ENCODE measurements around the gene SEPTIN10. TPM values are rescaled to one million over a fixed set of nuclear protein-coding genes. Genes with fewer than 3 reads are reported as not detected.

SEPTIN10 gene
- polyA plus RNA-seq, 12 donors, result 72.0 to 112 (median 94.1) TPM; not detected in 1

DNA sequence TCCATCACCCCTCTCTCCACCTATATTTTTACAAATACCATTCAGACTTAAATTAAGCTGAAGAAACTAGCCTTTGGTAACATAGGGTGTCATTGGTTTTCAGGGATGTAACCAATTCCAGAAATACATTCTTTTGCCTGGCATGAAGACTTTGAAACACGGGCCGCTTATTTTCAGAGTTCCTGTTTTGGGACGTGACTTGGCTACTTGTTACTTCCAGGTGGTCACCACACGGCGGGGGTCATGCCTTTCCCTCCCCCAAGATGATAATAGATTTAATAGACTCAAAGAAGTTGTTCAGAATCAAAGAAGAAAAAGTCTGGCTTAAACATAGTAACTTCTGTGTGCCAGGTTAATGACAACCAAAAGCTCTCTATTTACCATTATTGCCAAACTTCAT lies 110.6 kb downstream of the SEPTIN10 start:
- DNase-seq, result no peak

DNA sequence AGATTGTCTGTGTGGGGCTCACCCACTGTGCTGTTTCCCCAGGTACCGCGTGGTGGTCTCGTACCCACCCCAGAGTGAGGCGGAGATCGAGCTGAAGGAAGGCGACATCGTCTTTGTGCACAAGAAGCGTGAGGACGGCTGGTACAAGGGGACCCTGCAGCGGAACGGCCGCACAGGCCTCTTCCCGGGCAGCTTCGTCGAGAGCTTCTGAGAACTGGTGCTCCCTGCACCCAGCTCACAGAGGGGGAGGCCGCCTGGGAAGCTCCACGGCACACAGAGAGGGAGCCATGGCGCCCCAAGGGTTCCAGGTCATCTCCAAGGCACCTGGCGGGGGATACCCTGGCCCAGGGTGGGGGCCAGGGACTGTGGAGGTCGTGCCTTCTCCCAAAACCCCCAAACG lies 112.3 kb downstream of the SEPTIN10 start:
- no peak for DNase-seq

DNA sequence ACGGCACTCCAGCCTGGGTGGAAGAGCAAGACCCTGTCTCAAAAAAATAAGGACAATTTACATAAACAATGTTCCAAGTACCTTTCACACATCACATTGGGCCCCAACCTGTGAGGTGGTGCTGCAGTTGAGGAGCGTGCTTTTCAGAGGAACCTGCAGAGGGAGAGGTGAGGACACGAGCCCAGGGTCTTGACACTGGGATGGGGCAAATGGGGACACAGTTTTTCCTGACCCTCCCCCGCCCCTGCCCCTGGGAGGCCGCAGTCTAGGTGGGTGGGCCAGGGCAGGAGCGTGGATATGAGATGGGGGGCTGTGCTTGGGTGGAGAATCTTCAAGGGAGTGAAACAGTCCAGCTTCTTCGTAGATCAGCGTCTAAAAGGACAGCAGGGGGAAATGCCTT lies 112.9 kb downstream of the SEPTIN10 start:
- DNase-seq, result no peak

DNA sequence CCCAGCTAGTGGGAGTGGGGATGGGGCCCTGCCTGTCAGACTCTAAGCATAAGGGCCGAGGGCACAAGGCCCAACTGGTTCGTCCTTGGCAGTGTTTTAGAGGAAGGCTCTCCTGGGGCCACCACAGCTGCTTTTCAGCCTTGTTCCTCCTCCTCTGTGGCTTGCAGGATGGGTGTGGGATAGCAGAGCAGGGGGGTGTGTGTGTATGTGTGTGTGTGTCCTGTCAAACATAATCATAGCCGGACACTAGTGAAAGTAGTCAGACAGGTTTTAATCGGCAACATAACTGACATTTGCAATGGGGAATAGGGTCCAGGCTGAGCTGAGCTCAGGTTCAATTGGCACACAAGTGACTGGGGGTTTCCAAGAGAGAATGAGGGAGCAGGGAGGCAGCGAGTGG lies 114.2 kb downstream of the SEPTIN10 start:
- DNase-seq, result no peak

DNA sequence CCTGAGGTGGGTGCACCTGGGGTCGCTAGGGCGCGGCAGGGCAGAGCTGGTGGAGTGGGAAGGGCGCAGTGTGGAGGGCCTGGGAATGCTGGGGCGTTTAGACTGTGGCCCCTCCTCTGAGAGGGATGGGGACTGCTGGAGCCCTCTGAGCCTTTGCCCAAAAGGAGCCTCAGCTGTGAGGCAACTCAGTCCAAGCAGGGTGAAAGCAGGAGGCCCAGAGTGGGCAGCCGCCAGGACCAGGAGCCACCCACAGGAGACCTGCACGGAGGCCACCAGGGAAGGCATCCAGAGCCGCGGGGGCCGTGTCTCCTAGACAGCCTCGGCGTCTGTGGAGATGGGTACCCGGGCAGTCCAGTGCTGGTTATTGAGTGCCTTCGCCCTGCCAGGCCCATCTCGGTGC lies 114.9 kb downstream of the SEPTIN10 start:
- no peak for DNase-seq

DNA sequence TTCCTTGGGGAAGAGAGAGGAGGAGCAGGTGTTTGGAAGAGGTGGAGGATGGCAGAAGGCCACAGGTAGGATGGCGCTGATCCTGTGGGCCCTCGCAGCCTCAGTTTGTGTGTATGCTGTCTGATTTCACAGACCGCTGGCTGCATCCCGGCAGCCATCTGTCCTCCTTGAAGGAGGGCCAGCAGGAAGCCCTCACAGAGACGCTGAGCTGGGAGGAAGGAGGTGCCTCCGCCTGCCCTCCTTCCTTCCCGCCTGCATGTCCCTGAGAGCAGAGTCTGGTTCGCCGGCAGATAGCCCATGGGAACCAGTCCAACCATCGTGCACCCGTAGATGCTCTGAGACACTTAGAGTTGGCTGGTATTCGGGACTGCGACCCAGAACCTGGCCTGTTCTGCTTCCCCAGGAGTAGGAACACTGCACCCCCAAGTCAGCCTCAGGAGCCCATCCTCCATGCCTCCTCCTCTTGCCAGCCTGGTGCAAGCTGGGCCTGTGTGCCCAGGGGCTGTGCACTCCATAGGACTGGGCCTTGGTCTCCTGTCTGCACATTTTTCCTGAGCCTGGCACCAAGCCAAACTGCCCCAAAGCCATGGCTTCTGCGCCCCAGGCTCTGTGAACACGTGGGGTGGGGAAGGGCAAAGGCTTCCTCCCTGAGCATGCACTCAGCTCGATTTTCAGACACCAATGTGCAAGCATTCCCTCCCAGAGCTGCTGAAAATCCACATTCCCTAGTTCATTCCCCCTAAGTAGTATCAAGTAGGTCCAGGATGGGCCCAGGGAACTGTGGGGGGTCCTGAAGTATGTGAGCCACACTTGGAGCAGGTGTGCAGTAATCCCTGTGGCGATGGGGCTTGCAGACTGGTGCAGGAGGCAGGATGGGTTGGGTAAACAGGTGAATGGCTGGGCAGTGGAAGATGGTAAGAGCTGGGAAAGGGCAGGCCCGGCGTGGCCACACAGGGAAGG lies 115.6 kb downstream of the SEPTIN10 start:
- peak; percentile 56 for DNase-seq

DNA sequence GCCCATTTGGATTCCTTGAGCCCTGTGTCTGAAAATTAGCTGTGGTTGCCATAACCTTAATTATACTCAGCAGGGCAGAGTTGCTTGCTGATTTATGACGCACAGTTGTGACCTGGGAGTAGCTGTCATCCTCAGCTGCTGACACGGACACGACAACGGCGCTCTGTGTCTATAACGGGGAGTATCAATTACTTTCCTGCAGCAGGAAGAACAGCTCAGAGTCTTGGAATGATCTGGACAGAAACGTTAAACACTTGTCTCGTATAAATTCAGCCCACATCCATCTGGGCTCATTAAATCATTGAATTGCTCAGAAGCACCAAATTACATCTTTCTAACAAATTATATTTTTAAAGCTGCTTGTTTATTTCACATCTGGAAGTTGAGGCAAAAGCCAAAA lies 116.3 kb downstream of the SEPTIN10 start:
- DNase-seq, result no peak

DNA sequence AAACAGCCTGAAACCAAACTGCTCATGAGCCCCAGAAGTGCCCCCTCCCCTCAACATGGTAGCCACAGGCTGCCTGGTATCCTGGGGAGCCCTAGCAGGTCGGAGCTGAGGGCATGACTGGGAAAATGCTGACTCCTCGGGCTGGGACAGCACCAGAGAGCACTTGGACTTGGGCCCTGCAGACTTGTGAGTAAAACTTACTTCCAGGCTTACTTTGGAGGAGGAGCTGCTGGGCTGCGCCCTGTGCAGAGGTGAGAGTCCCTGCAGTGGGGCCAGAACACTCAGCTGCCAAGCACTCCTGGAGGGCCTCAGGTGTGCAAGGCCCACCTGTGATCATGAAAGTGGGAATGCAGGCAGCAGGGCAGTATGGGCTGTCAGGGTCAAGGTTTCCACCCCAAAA lies 119.4 kb downstream of the SEPTIN10 start:
- DNase-seq, result no peak

DNA sequence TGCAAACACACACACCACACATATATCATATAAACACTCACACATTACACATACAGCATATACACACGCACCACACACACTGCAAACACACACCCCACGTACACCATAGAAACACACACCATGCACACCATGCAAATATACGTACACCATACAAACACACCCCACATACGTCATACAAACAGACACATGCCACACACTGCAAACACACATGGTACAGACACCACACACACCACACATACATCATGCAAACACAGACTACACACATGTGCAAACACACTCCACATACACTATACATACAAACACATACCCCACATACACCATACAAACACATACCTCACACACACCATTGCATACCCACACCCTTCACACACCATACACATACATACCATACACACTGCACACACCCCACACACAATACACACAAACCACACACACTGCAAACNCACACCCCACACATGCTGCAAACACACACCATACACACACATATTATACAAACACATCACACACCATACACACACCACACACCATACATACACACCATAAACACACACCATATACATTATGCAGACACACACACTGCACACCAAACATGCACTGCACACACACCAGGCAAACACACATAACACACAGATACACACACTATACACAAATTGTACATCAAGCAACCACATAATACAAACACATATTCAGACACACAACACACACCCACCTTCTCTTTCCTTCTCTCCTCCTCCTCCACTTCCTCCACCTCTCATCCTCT lies 120.4 kb downstream of the SEPTIN10 start:
- DNase-seq, result no peak

Other genes starting within 250 kb of the SEPTIN10 start
- gene SOWAHC, start 398 bp upstream of the SEPTIN10 start, polyA plus RNA-seq (ENCODE audit: insufficient read length in 12 of 12), result 10 to 100 TPM in 3 of 12 donors, 1 to 10 TPM in 8, not detected in 1; 5.8 to 13.6 (median 7.2) TPM
- 10 to 100 TPM in 11 of 12 donors, not detected in 1; 14.1 to 38.1 (median 29.0) TPM for gene RGPD5, start 180.3 kb upstream of the SEPTIN10 start, polyA plus RNA-seq (ENCODE audit: insufficient read length in 12 of 12)